Ishikawa (cell line): ENCODE results near the gene EML4.

Experiments
- CEBPB ChIP-seq: IDR thresholded peaks from 2 replicates; pipeline ENCODE4 v1.6.1; 2012
- CREB1 ChIP-seq: IDR thresholded peaks from 2 replicates; pipeline ENCODE4 v1.6.1; 2012; ENCODE audit warnings: low read depth
- EGR1 ChIP-seq: IDR thresholded peaks from 2 replicates; pipeline ENCODE4 v1.6.1; 2012
- EP300 ChIP-seq: IDR thresholded peaks from 2 replicates; pipeline ENCODE4 v1.6.1; 2012; ENCODE audit warnings: borderline replicate concordance
- FOXM1 ChIP-seq: IDR thresholded peaks from 2 replicates; pipeline ENCODE4 v1.6.1; 2012; ENCODE audit warnings: low read depth, borderline replicate concordance
- MAX ChIP-seq: IDR thresholded peaks from 2 replicates; pipeline ENCODE4 v1.6.1; 2012
- NFIC ChIP-seq: IDR thresholded peaks from 2 replicates; pipeline ENCODE4 v1.6.1; 2012
- RAD21 ChIP-seq: IDR thresholded peaks from 2 replicates; pipeline ENCODE4 v1.6.1; 2012; ENCODE audit warnings: low read depth
- REST ChIP-seq: IDR thresholded peaks from 2 replicates; pipeline ENCODE4 v1.6.1; 2012; ENCODE audit warnings: low read depth, mild to moderate bottlenecking
- TAF1 ChIP-seq: IDR thresholded peaks from 2 replicates; pipeline ENCODE4 v1.6.1; 2012; ENCODE audit warnings: low read depth, mild to moderate bottlenecking
- TCF12 ChIP-seq: IDR thresholded peaks from 2 replicates; pipeline ENCODE4 v1.6.1; 2012; ENCODE audit warnings: low read depth
- TEAD4 ChIP-seq: IDR thresholded peaks from 2 replicates; pipeline ENCODE4 v1.6.1; 2012
- USF1 ChIP-seq: IDR thresholded peaks from 2 replicates; pipeline ENCODE4 v1.6.1; 2012
- YY1 ChIP-seq: IDR thresholded peaks from 2 replicates; pipeline ENCODE4 v1.6.1; 2012; ENCODE audit warnings: low read depth
- ZBTB7A ChIP-seq: IDR thresholded peaks from 2 replicates; pipeline ENCODE4 v1.6.1; 2012; ENCODE audit warnings: low read depth

The EML4 gene

DNA sequence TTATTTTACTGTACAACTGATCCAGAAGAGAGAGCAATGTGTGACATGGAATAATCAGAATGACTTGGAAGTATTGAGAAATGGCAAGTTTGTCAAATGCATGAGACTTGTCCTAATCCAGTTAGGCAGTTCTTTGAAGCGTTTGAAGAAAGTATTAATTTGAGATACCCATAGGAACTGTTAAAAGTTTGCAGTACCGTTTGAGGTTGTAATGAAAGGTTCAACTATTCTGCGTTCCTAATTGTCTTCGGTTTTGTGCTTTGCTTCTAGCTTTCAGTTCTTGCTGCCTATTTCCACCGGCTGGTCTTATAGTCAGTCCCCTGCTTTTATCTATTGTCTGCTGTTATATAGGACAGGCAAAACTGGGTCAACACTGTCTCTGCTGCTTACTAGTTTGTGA, 150.1 kb downstream of the EML4 start:
- TF ChIP-seq CREB1: no peak
- no peak for TF ChIP-seq YY1
- TF ChIP-seq EP300: no peak
- TF ChIP-seq TEAD4: no peak
- TF ChIP-seq RAD21: no peak
- no peak for TF ChIP-seq TAF1
- no peak for TF ChIP-seq CEBPB
- TF ChIP-seq MAX: no peak
- no peak for TF ChIP-seq FOXM1
- no peak for TF ChIP-seq ZBTB7A
- TF ChIP-seq NFIC: no peak
- no peak for TF ChIP-seq EGR1
- no peak for TF ChIP-seq REST

GRCh38 chr2:42321452-42322064, 152.4 kb downstream of the EML4 start:
- TF ChIP-seq CREB1 (no peak), ZBTB7A (no peak), TCF12 (no peak), NFIC (no peak), USF1 (no peak), TAF1 (no peak), TEAD4 (no peak), CEBPB (no peak), FOXM1 (no peak), REST (no peak), RAD21 (no peak), EGR1 (no peak), MAX (no peak), EP300 (no peak), YY1 (no peak)

DNA sequence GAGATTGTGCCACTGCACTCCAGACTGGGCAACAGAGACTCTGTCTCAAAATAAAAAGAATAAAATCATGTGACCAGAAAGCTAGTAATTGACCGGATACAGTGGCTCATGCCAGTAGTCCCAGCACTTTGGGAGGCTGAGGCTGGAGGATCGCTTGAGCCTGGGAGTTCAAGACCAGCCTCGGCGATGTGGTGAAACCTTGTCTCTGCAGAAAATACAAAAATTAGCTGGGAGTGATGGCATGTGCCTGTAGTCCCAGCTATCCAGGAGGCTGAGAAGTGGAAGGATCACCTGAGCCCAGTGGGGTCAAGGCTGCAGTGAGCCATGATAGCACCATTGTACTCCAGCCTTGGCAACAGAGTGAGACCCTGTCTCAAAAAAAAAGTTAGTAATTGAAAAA, 155.1 kb downstream of the EML4 start:
- TF ChIP-seq REST (no peak), CREB1 (no peak), RAD21 (no peak), NFIC (no peak), YY1 (no peak), TAF1 (no peak), EGR1 (no peak), USF1 (no peak)

DNA sequence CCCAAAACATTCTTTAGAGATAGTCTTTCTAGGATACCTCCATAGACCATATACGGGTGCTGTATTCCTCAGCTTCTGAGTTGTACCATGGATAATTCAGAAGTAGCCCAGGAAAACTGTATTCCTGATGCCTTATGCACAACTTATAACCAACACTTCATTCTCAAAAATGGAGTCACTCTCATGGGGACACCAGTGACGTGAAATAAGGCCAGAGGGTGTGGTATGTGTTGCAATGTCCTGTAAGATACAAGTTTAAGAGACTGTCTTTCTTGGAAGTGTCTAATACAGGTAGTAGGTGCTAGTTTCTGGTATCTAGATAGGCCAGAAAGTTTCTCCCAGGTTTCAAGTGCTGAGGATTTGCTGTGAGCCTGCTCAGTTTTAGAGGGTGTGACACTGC, 155.8 kb downstream of the EML4 start:
- TF ChIP-seq EP300 (no peak), MAX (no peak), TCF12 (no peak), RAD21 (no peak), REST (no peak), TEAD4 (no peak), TAF1 (no peak), EGR1 (no peak)
